Measurements from ENCODE around the gene PDE10A.
"Not testable (repeated sequence)": the region's sequence is repeated elsewhere in the genome, so short reads cannot be mapped to it uniquely, and the experiment has no call there.

PDE10A gene

GRCh38 chr6:165599121-165599520, 63.9 kb downstream of the PDE10A start:
- no peaks in the 10 kb centered on the region for H3K27me3 ChIP-seq (ENCODE audit: insufficient read depth, poor library complexity, severe bottlenecking)

GRCh38 chr6:165597821-165598220, 65.2 kb downstream of the PDE10A start:
- Histone ChIP-seq H3K4me3 (ENCODE audit: severe bottlenecking) (no peak overlapping the region), H3K36me3 (ENCODE audit: low read depth) (no peaks in the 10 kb centered on the region), H3K27me3 (ENCODE audit: insufficient read depth, poor library complexity, severe bottlenecking) (no peaks in the 10 kb centered on the region), H3K4me1 (ENCODE audit: insufficient read depth, poor library complexity, severe bottlenecking) (no peaks in the 10 kb centered on the region), H3K27ac (ENCODE audit: poor library complexity, severe bottlenecking) (no peak overlapping the region), H3K9me3 (ENCODE audit: severe bottlenecking) (no peaks in the 10 kb centered on the region)
- ATAC-seq (ENCODE audit: low read depth) (no peak), DNase-seq (ENCODE audit: low spot score) (no peak)
- no peak for TF ChIP-seq CTCF (IDR thresholded peaks at IDR 0.05; ENCODE audit: poor library complexity, severe bottlenecking)

More at GRCh38 chr6:165599121-165599520, 63.9 kb downstream of the PDE10A start:
- H3K36me3 ChIP-seq (ENCODE audit: low read depth) = no peaks in the 10 kb centered on the region
- no peak overlapping the region for H3K4me3 ChIP-seq (ENCODE audit: severe bottlenecking)
- ATAC-seq (ENCODE audit: low read depth) (no peak), DNase-seq (ENCODE audit: low spot score) (no peak)
- no peak overlapping the region for H3K27ac ChIP-seq (ENCODE audit: poor library complexity, severe bottlenecking)
- no peaks in the 10 kb centered on the region for H3K9me3 ChIP-seq (ENCODE audit: severe bottlenecking)
- no peaks in the 10 kb centered on the region for H3K4me1 ChIP-seq (ENCODE audit: insufficient read depth, poor library complexity, severe bottlenecking)
- no peak for TF ChIP-seq CTCF (IDR thresholded peaks at IDR 0.05; ENCODE audit: poor library complexity, severe bottlenecking)

GRCh38 chr6:165594584-165595333, 68.3 kb downstream of the PDE10A start:
- Histone ChIP-seq H3K36me3 (ENCODE audit: low read depth) (no peaks in the 10 kb centered on the region), H3K27ac (ENCODE audit: poor library complexity, severe bottlenecking) (no peak overlapping the region), H3K9me3 (ENCODE audit: severe bottlenecking) (no peaks in the 10 kb centered on the region), H3K4me3 (ENCODE audit: severe bottlenecking) (no peak overlapping the region), H3K27me3 (ENCODE audit: insufficient read depth, poor library complexity, severe bottlenecking) (no peaks in the 10 kb centered on the region), H3K4me1 (ENCODE audit: insufficient read depth, poor library complexity, severe bottlenecking) (no peaks in the 10 kb centered on the region)
- ATAC-seq (ENCODE audit: low read depth) (no peak), DNase-seq (ENCODE audit: low spot score) (no peak)
- TF ChIP-seq CTCF (IDR thresholded peaks at IDR 0.05; ENCODE audit: poor library complexity, severe bottlenecking) = no peak

GRCh38 chr6:165592947-165593346, 70.1 kb downstream of the PDE10A start:
- not testable (repeated sequence) for ATAC-seq (ENCODE audit: low read depth); H3K4me1 ChIP-seq (ENCODE audit: insufficient read depth, poor library complexity, severe bottlenecking); H3K27ac ChIP-seq (ENCODE audit: poor library complexity, severe bottlenecking); H3K36me3 ChIP-seq (ENCODE audit: low read depth); H3K9me3 ChIP-seq (ENCODE audit: severe bottlenecking); H3K27me3 ChIP-seq (ENCODE audit: insufficient read depth, poor library complexity, severe bottlenecking); H3K4me3 ChIP-seq (ENCODE audit: severe bottlenecking); DNase-seq (ENCODE audit: low spot score)

- DNase-seq (ENCODE audit: low spot score) (no peak), ATAC-seq (ENCODE audit: low read depth) (no peak)
- TF ChIP-seq CTCF (IDR thresholded peaks at IDR 0.05; ENCODE audit: poor library complexity, severe bottlenecking) = no peak
- H3K9me3 ChIP-seq (ENCODE audit: severe bottlenecking) = no peaks in the 10 kb centered on the region
- H3K27me3 ChIP-seq (ENCODE audit: insufficient read depth, poor library complexity, severe bottlenecking) = no peaks in the 10 kb centered on the region
- H3K4me3 ChIP-seq (ENCODE audit: severe bottlenecking) = no peak overlapping the region
- no peaks in the 10 kb centered on the region for H3K36me3 ChIP-seq (ENCODE audit: low read depth)
- no peak overlapping the region for H3K27ac ChIP-seq (ENCODE audit: poor library complexity, severe bottlenecking)
- no peaks in the 10 kb centered on the region for H3K4me1 ChIP-seq (ENCODE audit: insufficient read depth, poor library complexity, severe bottlenecking)
Observed at GRCh38 chr6:165588515-165588914, 74.5 kb downstream of the PDE10A start.
